ENCODE data around the gene POPDC3. TPM values are rescaled to one million over a fixed set of nuclear protein-coding genes. Genes with fewer than 3 reads are reported as not detected.

The POPDC3 gene
- total RNA-seq, 1 experiment from 2014 or later = 3.8 TPM

DNA sequence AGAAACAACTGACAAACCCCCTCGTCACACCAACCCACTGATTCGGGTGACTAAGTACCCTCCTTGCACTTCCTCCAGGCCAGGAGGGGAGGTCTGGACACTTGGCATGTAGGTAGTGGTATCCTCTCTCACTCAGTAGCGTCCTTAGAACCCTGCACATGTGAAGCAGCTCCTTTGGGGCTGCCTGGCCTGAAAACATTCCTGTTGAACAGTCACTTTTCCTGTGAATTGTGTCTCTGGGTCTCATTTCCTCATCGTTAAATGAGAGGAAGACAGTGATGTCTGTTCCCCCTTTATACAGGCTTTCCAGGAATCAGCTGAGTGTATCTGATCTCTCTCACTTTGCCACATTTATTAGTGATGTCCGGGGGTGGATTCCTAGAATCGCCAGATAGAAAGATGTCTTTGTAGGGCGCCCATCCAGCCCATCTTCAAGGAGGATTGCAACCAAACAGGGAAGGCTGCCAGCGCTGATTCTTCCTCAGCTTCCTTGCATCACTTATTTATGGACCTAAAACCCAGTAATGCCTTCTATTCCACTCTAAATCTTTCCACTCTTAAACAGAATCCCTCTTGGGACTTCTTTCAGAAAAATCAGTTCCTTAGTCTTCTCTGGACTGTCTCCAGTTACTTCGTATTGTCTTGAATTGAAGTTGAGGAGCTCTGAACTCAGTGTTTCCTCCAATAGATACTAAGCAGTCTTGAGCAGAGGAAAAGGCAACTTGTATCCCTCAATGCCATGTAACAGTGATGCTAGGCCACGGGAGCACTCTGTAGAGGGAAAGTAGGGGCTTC is 9.4 kb upstream of the POPDC3 start:
- intact Hi-C loops (cut with micrococcal nuclease; ENCODE audit: unreplicated experiment) = no loop called here
- TF ChIP-seq CTCF (IDR thresholded peaks at IDR 0.05; ENCODE audit: unreplicated experiment) = no peak
- no peaks in the 10 kb centered on the region for H3K36me3 Mint-ChIP-seq (ENCODE audit: insufficient read depth, unreplicated experiment)
- no peak for DNase-seq
- no peak overlapping the region for H3K27ac Mint-ChIP-seq (ENCODE audit: unreplicated experiment)
- no peaks in the 10 kb centered on the region for H3K27me3 Mint-ChIP-seq (ENCODE audit: unreplicated experiment)
- H3K4me1 Mint-ChIP-seq (ENCODE audit: low read depth, unreplicated experiment) = no peaks in the 10 kb centered on the region
- H3K9me3 Mint-ChIP-seq (ENCODE audit: low read depth, unreplicated experiment) = no peaks in the 10 kb centered on the region
- no TSS peak for BruUV-seq (replicated peaks)
- no peak overlapping the region for H3K4me3 Mint-ChIP-seq (ENCODE audit: low read depth, unreplicated experiment)
- CTCF ChIA-PET = no interaction called here

- no peak for TF ChIP-seq CTCF (IDR thresholded peaks at IDR 0.05; ENCODE audit: unreplicated experiment)
- Mint-ChIP-seq H3K9me3 (ENCODE audit: low read depth, unreplicated experiment) (no peaks in the 10 kb centered on the region), H3K4me1 (ENCODE audit: low read depth, unreplicated experiment) (no peaks in the 10 kb centered on the region), H3K36me3 (ENCODE audit: insufficient read depth, unreplicated experiment) (no peaks in the 10 kb centered on the region), H3K27me3 (ENCODE audit: unreplicated experiment) (no peaks in the 10 kb centered on the region), H3K27ac (ENCODE audit: unreplicated experiment) (no peak overlapping the region), H3K4me3 (ENCODE audit: low read depth, unreplicated experiment) (no peak overlapping the region)
- CTCF ChIA-PET = no interaction called here
- intact Hi-C loops (cut with micrococcal nuclease; ENCODE audit: unreplicated experiment) = no loop called here
- DNase-seq = no peak
- no TSS peak for BruUV-seq (replicated peaks)
Measured at GRCh38 chr6:105188251-105188650, 8.4 kb upstream of the POPDC3 start.

GRCh38 chr6:105186576-105186975 is 6.8 kb upstream of the POPDC3 start:
- no peak for TF ChIP-seq CTCF (IDR thresholded peaks at IDR 0.05; ENCODE audit: unreplicated experiment)
- no peaks in the 10 kb centered on the region for H3K27me3 Mint-ChIP-seq (ENCODE audit: unreplicated experiment)
- peaks cover 3% of the 10 kb centered on the region for H3K4me1 Mint-ChIP-seq (ENCODE audit: low read depth, unreplicated experiment)
- no peak overlapping the region for H3K27ac Mint-ChIP-seq (ENCODE audit: unreplicated experiment)
- intact Hi-C loops (cut with micrococcal nuclease; ENCODE audit: unreplicated experiment) = no loop called here
- BruUV-seq (replicated peaks) = no TSS peak
- no peaks in the 10 kb centered on the region for H3K9me3 Mint-ChIP-seq (ENCODE audit: low read depth, unreplicated experiment)
- DNase-seq = no peak
- H3K4me3 Mint-ChIP-seq (ENCODE audit: low read depth, unreplicated experiment) = no peak overlapping the region
- H3K36me3 Mint-ChIP-seq (ENCODE audit: insufficient read depth, unreplicated experiment) = no peaks in the 10 kb centered on the region
- CTCF ChIA-PET = no interaction called here

DNA sequence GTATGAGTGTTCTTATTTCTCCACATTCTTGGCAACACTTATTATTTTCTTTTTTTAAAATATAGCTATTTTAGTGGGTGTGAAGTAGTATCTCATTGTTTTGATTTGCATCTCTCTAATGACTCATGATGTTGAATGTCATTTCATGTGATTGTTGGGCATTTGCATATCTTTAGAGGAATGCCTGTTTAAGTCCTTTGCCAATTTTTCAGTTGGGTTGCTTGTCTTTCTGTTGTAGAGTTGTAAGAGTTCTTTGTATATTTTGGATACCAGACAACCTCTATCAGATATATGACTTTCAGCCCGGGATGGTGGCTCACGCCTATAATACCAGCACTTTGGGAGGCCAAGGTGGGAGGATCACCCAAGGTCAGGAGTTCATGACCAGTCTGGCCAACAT is 5.1 kb upstream of the POPDC3 start:
- no peaks in the 10 kb centered on the region for H3K27me3 Mint-ChIP-seq (ENCODE audit: unreplicated experiment)
- intact Hi-C loops (cut with micrococcal nuclease; ENCODE audit: unreplicated experiment) = loop anchor here (5.0 kb wide), 1 partner anchor 77 kb away; no protein-coding TSS in a partner anchor
- H3K9me3 Mint-ChIP-seq (ENCODE audit: low read depth, unreplicated experiment) = no peaks in the 10 kb centered on the region
- peaks cover 16% of the 10 kb centered on the region for H3K4me1 Mint-ChIP-seq (ENCODE audit: low read depth, unreplicated experiment)
- no peak for DNase-seq
- CTCF ChIA-PET = no interaction called here
- no peak overlapping the region for H3K4me3 Mint-ChIP-seq (ENCODE audit: low read depth, unreplicated experiment)
- no TSS peak for BruUV-seq (replicated peaks)
- no peak for TF ChIP-seq CTCF (IDR thresholded peaks at IDR 0.05; ENCODE audit: unreplicated experiment)
- H3K27ac Mint-ChIP-seq (ENCODE audit: unreplicated experiment) = no peak overlapping the region
- peaks cover 5% of the 10 kb centered on the region for H3K36me3 Mint-ChIP-seq (ENCODE audit: insufficient read depth, unreplicated experiment)

Measured in Calu3 (cell line).